ENCODE measurements around the gene SPRING1.

DNA sequence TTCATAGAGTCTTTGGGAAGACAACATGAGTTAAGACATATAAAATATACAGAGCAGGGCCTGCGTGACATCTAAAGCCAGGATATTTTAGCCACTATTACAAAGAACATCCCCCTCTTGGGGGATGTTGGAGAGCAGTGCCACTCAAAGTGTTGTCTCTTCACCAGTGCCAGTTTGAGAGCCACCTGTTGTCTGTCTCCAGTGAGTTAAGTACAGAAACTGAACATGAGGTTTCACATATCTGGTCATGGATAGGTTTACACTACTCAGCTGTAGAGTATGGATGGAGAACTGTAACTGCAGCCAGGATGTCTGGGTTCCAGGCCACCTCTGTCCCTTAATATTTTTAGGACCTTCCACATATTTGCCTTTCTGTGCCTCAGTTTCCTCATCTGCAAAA is 39.4 kb upstream of the SPRING1 start:
- TF ChIP-seq, protein P1, sequence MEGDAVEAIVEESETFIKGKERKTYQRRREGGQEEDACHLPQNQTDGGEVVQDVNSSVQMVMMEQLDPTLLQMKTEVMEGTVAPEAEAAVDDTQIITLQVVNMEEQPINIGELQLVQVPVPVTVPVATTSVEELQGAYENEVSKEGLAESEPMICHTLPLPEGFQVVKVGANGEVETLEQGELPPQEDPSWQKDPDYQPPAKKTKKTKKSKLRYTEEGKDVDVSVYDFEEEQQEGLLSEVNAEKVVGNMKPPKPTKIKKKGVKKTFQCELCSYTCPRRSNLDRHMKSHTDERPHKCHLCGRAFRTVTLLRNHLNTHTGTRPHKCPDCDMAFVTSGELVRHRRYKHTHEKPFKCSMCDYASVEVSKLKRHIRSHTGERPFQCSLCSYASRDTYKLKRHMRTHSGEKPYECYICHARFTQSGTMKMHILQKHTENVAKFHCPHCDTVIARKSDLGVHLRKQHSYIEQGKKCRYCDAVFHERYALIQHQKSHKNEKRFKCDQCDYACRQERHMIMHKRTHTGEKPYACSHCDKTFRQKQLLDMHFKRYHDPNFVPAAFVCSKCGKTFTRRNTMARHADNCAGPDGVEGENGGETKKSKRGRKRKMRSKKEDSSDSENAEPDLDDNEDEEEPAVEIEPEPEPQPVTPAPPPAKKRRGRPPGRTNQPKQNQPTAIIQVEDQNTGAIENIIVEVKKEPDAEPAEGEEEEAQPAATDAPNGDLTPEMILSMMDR (conservative IDR thresholded peaks at IDR 0.05; ENCODE audit: low read depth, low read length) = no peak
- TF ChIP-seq RAD21 (IDR thresholded peaks at IDR 0.05; ENCODE audit: low read length) = no peak
- no peak for TF ChIP-seq MXI1 (IDR thresholded peaks at IDR 0.05; ENCODE audit: borderline replicate concordance, low read depth, low read length)
- no peak for TF ChIP-seq MAFK (IDR thresholded peaks at IDR 0.05; ENCODE audit: low read depth, low read length)
- no peak for TF ChIP-seq POLR2A (IDR thresholded peaks at IDR 0.05; ENCODE audit: low read depth, low read length)
- TF ChIP-seq RFX5 (IDR thresholded peaks at IDR 0.05; ENCODE audit: low read depth, low read length) = no peak
